CD4-positive, alpha-beta T cell (primary cell): ENCODE data around the gene MAGI1. TPM values are rescaled to one million over a fixed set of nuclear protein-coding genes. Genes with fewer than 3 reads are reported as not detected.

ENCODE experiments used
- ATAC-seq: fragments of 200-7000 bp; cut with Tn5 transposase; one replicate; pipeline ENCODE4 v1.10.0; 2022; ENCODE audit warnings: mild to moderate bottlenecking; ENCODE audit not compliant: poor library complexity
- CTCF ChIA-PET: fragments of 350-600 bp; sonication (Branson Sonifier 250); formaldehyde crosslinking; loops from one replicate; lab custom pipeline; 2021; ENCODE audit warnings: antibody characterized with exemption, inconsistent platforms; lab: Charles Lee
- POLR2A ChIA-PET: fragments of 350-600 bp; sonication (Branson Sonifier 250); formaldehyde crosslinking; loops from one replicate; lab custom pipeline; 2021; ENCODE audit warnings: antibody characterized with exemption, inconsistent platforms; lab: Charles Lee
- DNase-seq, 14 experiments: peaks; one replicate each; pipeline ENCODE4 v3.0.0-alpha.2; 2013 to 2020; ENCODE audit warnings: mixed read lengths in 2 of 14
- H3K27ac ChIP-seq, 2 donors: one replicate each; pipeline versions ENCODE4 v1.5.1 to v1.7.0; 2013; ENCODE audit warnings: low read length in 2 of 2, low read depth in 1 of 2, mild to moderate bottlenecking in 1 of 2
- H3K27me3 ChIP-seq, 2 experiments: 1 replicate in 1 of 2; 2 replicates in 1 of 2; pipeline versions ENCODE4 v1.6.1 to v1.7.0; 2013; ENCODE audit warnings: low read length in 2 of 2, control low read depth in 1 of 2, mild to moderate bottlenecking in 1 of 2, moderate library complexity in 1 of 2; ENCODE audit not compliant: insufficient read depth in 2 of 2, control insufficient read depth in 1 of 2
- H3K36me3 ChIP-seq: one replicate; pipeline ENCODE4 v1.6.1; 2013; ENCODE audit warnings: low read length, control low read depth; ENCODE audit not compliant: insufficient read depth
- H3K4me1 ChIP-seq: one replicate; pipeline ENCODE4 v1.6.1; 2013; ENCODE audit warnings: low read length, control low read depth; ENCODE audit not compliant: insufficient read depth
- H3K4me3 ChIP-seq: one replicate; pipeline ENCODE4 v1.5.1; 2013; ENCODE audit warnings: mild to moderate bottlenecking, low read length, moderate library complexity
- H3K9me3 ChIP-seq, 2 experiments: 1 replicate in 1 of 2; 2 replicates in 1 of 2; pipeline versions ENCODE4 v1.6.1 to v1.7.0; 2013; ENCODE audit warnings: low read length in 2 of 2, mild to moderate bottlenecking in 2 of 2, control low read depth in 1 of 2, moderate library complexity in 1 of 2; ENCODE audit not compliant: control insufficient read depth in 1 of 2, insufficient read depth in 1 of 2
- H3K27ac Mint-ChIP-seq: one replicate; pipeline ENCODE4 v1.8.0; 2020; ENCODE audit warnings: mixed read lengths
- H3K27me3 Mint-ChIP-seq: one replicate; pipeline ENCODE4 v1.8.0; 2021; ENCODE audit warnings: mixed read lengths
- H3K36me3 Mint-ChIP-seq: one replicate; pipeline ENCODE4 v1.8.0; 2021; ENCODE audit warnings: low read depth, mixed read lengths
- H3K4me1 Mint-ChIP-seq: one replicate; pipeline ENCODE4 v1.8.0; 2021; ENCODE audit warnings: low read depth, mixed read lengths
- H3K4me3 Mint-ChIP-seq: one replicate; pipeline ENCODE4 v1.8.0; 2020; ENCODE audit warnings: mild to moderate bottlenecking, mixed read lengths
- H3K9me3 Mint-ChIP-seq: one replicate; pipeline ENCODE4 v1.8.0; 2020; ENCODE audit warnings: mixed read lengths
- CTCF ChIP-seq: fragments of 200-600 bp; IDR thresholded peaks from one replicate; pipeline ENCODE4 v1.8.0; 2022; ENCODE audit warnings: antibody characterized with exemption, mild to moderate bottlenecking
- intact Hi-C, 2 experiments: fragments of 100-400 bp; cut with DNase I in 1 of 2; cut with micrococcal nuclease in 1 of 2; formaldehyde crosslinking; loops; one replicate each; pipeline versions ENCODE4 v1.15.1 to v1.9.0; 2023 to 2025; cut with DNase I, micrococcal nuclease
- total RNA-seq, 174 experiments: library from RNA in 2 of 174; stranded (reverse) in 2 of 174; gene quantifications; one replicate each; pipeline ENCODE4 v1.2.3 and lab custom pipeline; 2021 to 2026

The MAGI1 gene
- total RNA-seq, 2 experiments from 2014 or later, result not detected

GRCh38 chr3:65425880-65426279, 612.8 kb downstream of the MAGI1 start:
- H3K9me3 ChIP-seq, result no peaks in the 10 kb centered on the region
- H3K4me1 ChIP-seq, result no peaks in the 10 kb centered on the region
- CTCF ChIA-PET, result no interaction called here
- POLR2A ChIA-PET, result no interaction called here
- no peaks in the 10 kb centered on the region for H3K27me3 ChIP-seq
- intact Hi-C loops, result no loop called here
- Mint-ChIP-seq H3K27me3 (no peaks in the 10 kb centered on the region), H3K27ac (no peak overlapping the region), H3K4me3 (no peak overlapping the region), H3K36me3 (no peaks in the 10 kb centered on the region), H3K9me3 (no peaks in the 10 kb centered on the region), H3K4me1 (no peaks in the 10 kb centered on the region)
- no peak for TF ChIP-seq CTCF
- DNase-seq (no peak), ATAC-seq (no peak)
- no peak overlapping the region for H3K27ac ChIP-seq
- no peak overlapping the region for H3K4me3 ChIP-seq
- H3K36me3 ChIP-seq, result no peaks in the 10 kb centered on the region

- Mint-ChIP-seq H3K27ac (no peak overlapping the region), H3K4me1 (no peaks in the 10 kb centered on the region), H3K4me3 (no peak overlapping the region), H3K9me3 (no peaks in the 10 kb centered on the region), H3K27me3 (no peaks in the 10 kb centered on the region), H3K36me3 (no peaks in the 10 kb centered on the region)
- CTCF ChIA-PET, result no interaction called here
- intact Hi-C loops, result no loop called here
- H3K9me3 ChIP-seq, result no peaks in the 10 kb centered on the region
- H3K27ac ChIP-seq, result no peak overlapping the region
- ATAC-seq, result no peak
- H3K4me3 ChIP-seq, result no peak overlapping the region
- H3K27me3 ChIP-seq, result no peaks in the 10 kb centered on the region
- H3K36me3 ChIP-seq, result no peaks in the 10 kb centered on the region
- TF ChIP-seq CTCF, result no peak
- DNase-seq, result no peak
- POLR2A ChIA-PET, result no interaction called here
- no peaks in the 10 kb centered on the region for H3K4me1 ChIP-seq
Measured at GRCh38 chr3:65422154-65422553, 616.6 kb downstream of the MAGI1 start.

GRCh38 chr3:65419233-65419632, 619.5 kb downstream of the MAGI1 start:
- H3K27ac Mint-ChIP-seq, result no peak overlapping the region
- TF ChIP-seq CTCF, result no peak

More at GRCh38 chr3:65419233-65419632, 619.5 kb downstream of the MAGI1 start:
- Mint-ChIP-seq H3K36me3 (no peaks in the 10 kb centered on the region), H3K4me1 (no peaks in the 10 kb centered on the region), H3K9me3 (peaks cover 10% of the 10 kb centered on the region), H3K27me3 (no peaks in the 10 kb centered on the region), H3K4me3 (no peak overlapping the region)
- Histone ChIP-seq H3K9me3 (peaks cover 0 to 4% of the 10 kb centered on the region in 2 experiments), H3K4me1 (no peaks in the 10 kb centered on the region), H3K27ac (no peak overlapping the region), H3K27me3 (no peaks in the 10 kb centered on the region), H3K4me3 (no peak overlapping the region), H3K36me3 (no peaks in the 10 kb centered on the region)
- CTCF ChIA-PET, result no interaction called here
- intact Hi-C loops, result no loop called here
- DNase-seq, result no peak
- POLR2A ChIA-PET, result no interaction called here
- no peak for ATAC-seq
